Fibroblast of lung (primary cell): ENCODE measurements around the gene SPAG7. TPM values are rescaled to one million over a fixed set of nuclear protein-coding genes. Genes with fewer than 3 reads are reported as not detected.

ENCODE experiments used
- DNase-seq, 2 donors: peaks; one replicate each; pipeline versions ENCODE4 v3.0.0 to v3.0.0-alpha.2; 2010; ENCODE audit warnings: low read depth in 2 of 2
- H2AFZ ChIP-seq: 2 replicates; pipeline ENCODE4 v1.5.1; 2012; ENCODE audit warnings: low read length, control low read depth, inconsistent platforms
- H3K27ac ChIP-seq: 2 replicates; pipeline ENCODE4 v1.5.1; 2011; ENCODE audit warnings: low read length, control low read depth; ENCODE audit not compliant: insufficient read depth
- H3K27me3 ChIP-seq: 2 replicates; pipeline ENCODE4 v1.5.1; 2011; ENCODE audit warnings: mild to moderate bottlenecking, low read length; ENCODE audit not compliant: control insufficient read depth, insufficient read depth
- H3K36me3 ChIP-seq: 2 replicates; pipeline ENCODE4 v1.5.1; 2011; ENCODE audit warnings: low read length; ENCODE audit not compliant: control insufficient read depth, insufficient read depth
- H3K4me1 ChIP-seq: 2 replicates; pipeline ENCODE4 v1.5.1; 2011; ENCODE audit warnings: low read length; ENCODE audit not compliant: control insufficient read depth, insufficient read depth; ENCODE audit errors: extremely low read depth
- H3K4me2 ChIP-seq: 2 replicates; pipeline ENCODE4 v1.5.1; 2011; ENCODE audit warnings: low read length, control low read depth; ENCODE audit not compliant: insufficient read depth; ENCODE audit errors: extremely low read depth
- H3K4me3 ChIP-seq, 4 experiments: fragments of 200-600 bp in 1 of 4; sonication (generic) in 1 of 4; replicated peaks in 1 of 4; 2 replicates each; pipeline ENCODE4 v1.5.1; 2011 to 2016; ENCODE audit warnings: low read length in 4 of 4, low read depth in 3 of 4, mild to moderate bottlenecking in 3 of 4, control low read depth in 2 of 4, inconsistent platforms in 1 of 4, mixed read lengths in 1 of 4; ENCODE audit not compliant: insufficient read depth in 1 of 4; ENCODE audit errors: control extremely low read depth in 1 of 4
- H3K79me2 ChIP-seq: 2 replicates; pipeline ENCODE4 v1.5.1; 2012; ENCODE audit warnings: mild to moderate bottlenecking, low read length, inconsistent platforms; ENCODE audit not compliant: control insufficient read depth, insufficient read depth
- H3K9ac ChIP-seq: 2 replicates; pipeline ENCODE4 v1.5.1; 2011; ENCODE audit warnings: mild to moderate bottlenecking, low read length, control low read depth; ENCODE audit not compliant: insufficient read depth
- H3K9me3 ChIP-seq: 2 replicates; pipeline ENCODE4 v1.5.1; 2012; ENCODE audit warnings: low read depth, low read length; ENCODE audit not compliant: control insufficient read depth, insufficient read depth
- H4K20me1 ChIP-seq: 2 replicates; pipeline ENCODE4 v1.5.1; 2011; ENCODE audit warnings: low read length; ENCODE audit not compliant: control insufficient read depth, insufficient read depth; ENCODE audit errors: extremely low read depth
- EZH2 ChIP-seq: IDR thresholded peaks from 2 replicates; pipeline ENCODE4 v1.5.1; 2012; ENCODE audit warnings: low read length, control low read depth, mild to moderate bottlenecking; ENCODE audit errors: missing control alignments
- polyA plus RNA-seq, 2 donors: library from polyadenylated mRNA; depleted of rRNA in 1 of 2; stranded (reverse) in 1 of 2; unstranded in 1 of 2; fragments of >200 nt; gene quantifications; 2 replicates each; pipeline ENCODE4 v1.2.1, GENCODE V29; 2011 to 2012; ENCODE audit warnings: missing spikeins in 1 of 2
- total RNA-seq: library from RNA; depleted of rRNA; stranded (reverse); fragments of >200 nt; gene quantifications from 2 replicates; pipeline ENCODE4 v1.2.1, GENCODE V29; 2014
- TF ChIP-seq, protein P1 (sequence below), 2 donors: IDR thresholded peaks in 1 of 2; conservative IDR thresholded peaks in 1 of 2; 1 replicate in 1 of 2; 2 replicates in 1 of 2; pipeline ENCODE4 v1.5.1; 2011 to 2012; ENCODE audit warnings: low read length in 2 of 2, control low read depth in 1 of 2, inconsistent platforms in 1 of 2, low read depth in 1 of 2, mild to moderate bottlenecking in 1 of 2

SPAG7 gene
- total and polyA plus RNA-seq, 2 donors (not counting 1 experiment from before 2014, with no cell fraction given) = 62.8 to 83.0 TPM

- Histone ChIP-seq H3K4me1 (peaks cover 18% of the 10 kb centered on the region), H3K27ac (peak overlapping the region; percentile 80), H3K9ac (peak overlapping the region; percentile 58), H3K9me3 (no peaks in the 10 kb centered on the region), H3K27me3 (no peaks in the 10 kb centered on the region), H3K79me2 (peaks cover 31% of the 10 kb centered on the region), H3K36me3 (peaks cover 8% of the 10 kb centered on the region), H4K20me1 (peaks cover 2% of the 10 kb centered on the region), H3K4me3 (peak overlapping the region; percentile 9 to 52 (median 30)), H3K4me2 (peak overlapping the region; percentile 66), H2AFZ (peak overlapping the region; percentile 19)
- no peak for TF ChIP-seq EZH2
- TF ChIP-seq, protein P1, sequence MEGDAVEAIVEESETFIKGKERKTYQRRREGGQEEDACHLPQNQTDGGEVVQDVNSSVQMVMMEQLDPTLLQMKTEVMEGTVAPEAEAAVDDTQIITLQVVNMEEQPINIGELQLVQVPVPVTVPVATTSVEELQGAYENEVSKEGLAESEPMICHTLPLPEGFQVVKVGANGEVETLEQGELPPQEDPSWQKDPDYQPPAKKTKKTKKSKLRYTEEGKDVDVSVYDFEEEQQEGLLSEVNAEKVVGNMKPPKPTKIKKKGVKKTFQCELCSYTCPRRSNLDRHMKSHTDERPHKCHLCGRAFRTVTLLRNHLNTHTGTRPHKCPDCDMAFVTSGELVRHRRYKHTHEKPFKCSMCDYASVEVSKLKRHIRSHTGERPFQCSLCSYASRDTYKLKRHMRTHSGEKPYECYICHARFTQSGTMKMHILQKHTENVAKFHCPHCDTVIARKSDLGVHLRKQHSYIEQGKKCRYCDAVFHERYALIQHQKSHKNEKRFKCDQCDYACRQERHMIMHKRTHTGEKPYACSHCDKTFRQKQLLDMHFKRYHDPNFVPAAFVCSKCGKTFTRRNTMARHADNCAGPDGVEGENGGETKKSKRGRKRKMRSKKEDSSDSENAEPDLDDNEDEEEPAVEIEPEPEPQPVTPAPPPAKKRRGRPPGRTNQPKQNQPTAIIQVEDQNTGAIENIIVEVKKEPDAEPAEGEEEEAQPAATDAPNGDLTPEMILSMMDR (conservative IDR thresholded peaks at IDR 0.05 in 1 of 2, IDR thresholded peaks at IDR 0.05 in 1 of 2; ENCODE audit: low read depth in 1 of 2, low read length in 2 of 2) = no peak
- DNase-seq = no peak
Measured at GRCh38 chr17:4950075-4950745, 17.4 kb downstream of the SPAG7 start.

DNA sequence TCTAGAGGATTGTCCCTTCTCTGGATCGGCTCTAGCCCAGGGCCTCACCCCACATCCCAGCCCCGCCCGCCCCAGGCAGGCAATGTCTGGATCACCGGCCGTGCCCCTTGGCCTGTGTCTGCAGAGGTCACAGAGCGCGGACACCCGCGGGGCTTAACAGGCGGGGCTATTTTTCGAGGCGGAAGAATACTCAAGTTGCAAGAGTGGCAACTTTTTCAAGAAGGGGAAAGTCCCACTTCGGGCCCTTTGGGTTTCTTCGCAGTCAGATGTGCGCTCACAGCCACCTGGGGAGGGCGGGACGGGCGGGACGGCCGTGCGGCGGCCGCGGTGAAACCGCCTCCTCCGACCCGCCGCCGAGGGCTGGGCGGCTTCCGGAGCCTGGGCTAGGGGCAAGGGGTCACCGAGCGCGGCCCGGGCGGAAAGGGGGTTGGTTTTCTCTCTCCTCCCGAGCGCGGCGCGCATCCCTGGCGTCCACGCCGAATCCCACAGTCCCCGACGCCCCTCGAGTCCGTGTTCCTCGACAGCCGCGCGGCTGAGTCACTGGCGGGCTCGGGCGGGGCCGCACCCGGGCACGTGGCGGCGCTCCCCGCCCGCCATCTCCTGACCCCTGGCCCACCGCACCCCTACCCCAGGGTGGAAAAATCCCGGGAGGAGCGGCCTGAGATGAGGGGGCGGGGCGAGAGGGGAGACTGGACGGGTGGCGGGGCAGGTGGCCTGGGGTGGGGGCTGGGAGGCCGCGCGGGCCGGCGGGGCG is 18.1 kb downstream of the SPAG7 start:
- H3K4me3 ChIP-seq = peak overlapping the region; percentile 47 to 97 (median 60)
- H2AFZ ChIP-seq = no peak overlapping the region
- peaks cover 11% of the 10 kb centered on the region for H3K36me3 ChIP-seq
- TF ChIP-seq, protein P1 (conservative IDR thresholded peaks at IDR 0.05 in 1 of 2, IDR thresholded peaks at IDR 0.05 in 1 of 2; ENCODE audit: low read depth in 1 of 2, low read length in 2 of 2) = no peak
- no peak for TF ChIP-seq EZH2
- peak overlapping the region; percentile 55 for H3K9ac ChIP-seq
- peaks cover 2% of the 10 kb centered on the region for H4K20me1 ChIP-seq
- no peaks in the 10 kb centered on the region for H3K9me3 ChIP-seq
- peaks cover 24% of the 10 kb centered on the region for H3K4me1 ChIP-seq
- H3K79me2 ChIP-seq = peaks cover 38% of the 10 kb centered on the region
- peak overlapping the region; percentile 97 for H3K4me2 ChIP-seq
- DNase-seq = peak; percentile 71 to 76
- no peaks in the 10 kb centered on the region for H3K27me3 ChIP-seq
- peak overlapping the region; percentile 84 for H3K27ac ChIP-seq

- H3K4me2 ChIP-seq = peak overlapping the region; percentile 99
- peak overlapping the region; percentile 84 for H3K27ac ChIP-seq
- peak; percentile 88 to 89 for DNase-seq
- H4K20me1 ChIP-seq = peaks cover 2% of the 10 kb centered on the region
- no peaks in the 10 kb centered on the region for H3K9me3 ChIP-seq
- H3K27me3 ChIP-seq = no peaks in the 10 kb centered on the region
- H3K36me3 ChIP-seq = peaks cover 14% of the 10 kb centered on the region
- H3K4me3 ChIP-seq = peak overlapping the region; percentile 47 to 97 (median 62)
- no peak overlapping the region for H2AFZ ChIP-seq
- H3K4me1 ChIP-seq = peaks cover 26% of the 10 kb centered on the region
- TF ChIP-seq, protein P1 (conservative IDR thresholded peaks at IDR 0.05 in 1 of 2, IDR thresholded peaks at IDR 0.05 in 1 of 2; ENCODE audit: low read depth in 1 of 2, low read length in 2 of 2) = no peak
- H3K79me2 ChIP-seq = peaks cover 44% of the 10 kb centered on the region
- peak overlapping the region; percentile 55 for H3K9ac ChIP-seq
Measured at GRCh38 chr17:4948931-4949320, 18.7 kb downstream of the SPAG7 start.
